PFSK-1 (cell line): ENCODE measurements around the gene C22orf15.

Experiments used
- FOXP2 ChIP-seq: optimal IDR thresholded peaks from 2 replicates; pipeline ENCODE3; 2011; ENCODE audit warnings: borderline replicate concordance, control low read depth, inconsistent platforms; ENCODE audit not compliant: insufficient read depth; ENCODE audit errors: extremely low read length, extremely low read depth
- POLR2AphosphoS5 ChIP-seq: IDR thresholded peaks from 2 replicates; pipeline ENCODE4 v1.6.1; 2012; ENCODE audit warnings: low read depth, mild to moderate bottlenecking, control low read depth, low read length, moderate library complexity
- REST ChIP-seq, 2 experiments: IDR thresholded peaks; 2 replicates each; pipeline versions ENCODE4 v1.6.1 to v1.8.0; 2011 to 2012; ENCODE audit warnings: low read depth in 2 of 2, low read length in 2 of 2, control low read depth in 1 of 2, inconsistent platforms in 1 of 2, mild to moderate bottlenecking in 1 of 2, moderate library complexity in 1 of 2; ENCODE audit not compliant: insufficient read depth in 1 of 2
- SIN3A ChIP-seq: IDR thresholded peaks from 2 replicates; pipeline ENCODE4 v1.6.1; 2012; ENCODE audit warnings: mild to moderate bottlenecking, low read length, moderate library complexity, borderline replicate concordance; ENCODE audit not compliant: insufficient read depth
- TAF1 ChIP-seq: IDR thresholded peaks from 2 replicates; pipeline ENCODE4 v1.6.1; 2012; ENCODE audit warnings: low read length, control low read depth, borderline replicate concordance; ENCODE audit not compliant: insufficient read depth

C22orf15 gene

GRCh38 chr22:23780146-23780748 is 17.5 kb downstream of the C22orf15 start:
- TF ChIP-seq REST (IDR thresholded peaks at IDR 0.05; ENCODE audit: insufficient read depth in 1 of 2, low read depth in 2 of 2, low read length in 2 of 2) (no peak), FOXP2 (no peak), SIN3A (no peak), POLR2AphosphoS5 (no peak), TAF1 (no peak)

- TF ChIP-seq POLR2AphosphoS5 = no peak
- TF ChIP-seq FOXP2 = no peak
- TF ChIP-seq REST (IDR thresholded peaks at IDR 0.05; ENCODE audit: insufficient read depth in 1 of 2, low read depth in 2 of 2, low read length in 2 of 2) = no peak
Observed at GRCh38 chr22:23781065-23781464, 18.3 kb downstream of the C22orf15 start.

GRCh38 chr22:23781511-23782183 is 18.9 kb downstream of the C22orf15 start:
- TF ChIP-seq FOXP2 (no peak), POLR2AphosphoS5 (no peak), TAF1 (no peak), SIN3A (no peak), REST (IDR thresholded peaks at IDR 0.05; ENCODE audit: insufficient read depth in 1 of 2, low read depth in 2 of 2, low read length in 2 of 2) (no peak)

- no peak for TF ChIP-seq FOXP2
- TF ChIP-seq SIN3A = no peak
- no peak for TF ChIP-seq REST (IDR thresholded peaks at IDR 0.05; ENCODE audit: insufficient read depth in 1 of 2, low read depth in 2 of 2, low read length in 2 of 2)
- no peak for TF ChIP-seq POLR2AphosphoS5
- no peak for TF ChIP-seq TAF1
Observed at GRCh38 chr22:23782252-23782651, 19.5 kb downstream of the C22orf15 start.

- TF ChIP-seq SIN3A (no peak), FOXP2 (no peak), TAF1 (no peak), POLR2AphosphoS5 (no peak), REST (IDR thresholded peaks at IDR 0.05; ENCODE audit: insufficient read depth in 1 of 2, low read depth in 2 of 2, low read length in 2 of 2) (no peak)
Observed at GRCh38 chr22:23782703-23783102, 19.9 kb downstream of the C22orf15 start.
